Measurements from ENCODE around the gene IGF2R.

DNA sequence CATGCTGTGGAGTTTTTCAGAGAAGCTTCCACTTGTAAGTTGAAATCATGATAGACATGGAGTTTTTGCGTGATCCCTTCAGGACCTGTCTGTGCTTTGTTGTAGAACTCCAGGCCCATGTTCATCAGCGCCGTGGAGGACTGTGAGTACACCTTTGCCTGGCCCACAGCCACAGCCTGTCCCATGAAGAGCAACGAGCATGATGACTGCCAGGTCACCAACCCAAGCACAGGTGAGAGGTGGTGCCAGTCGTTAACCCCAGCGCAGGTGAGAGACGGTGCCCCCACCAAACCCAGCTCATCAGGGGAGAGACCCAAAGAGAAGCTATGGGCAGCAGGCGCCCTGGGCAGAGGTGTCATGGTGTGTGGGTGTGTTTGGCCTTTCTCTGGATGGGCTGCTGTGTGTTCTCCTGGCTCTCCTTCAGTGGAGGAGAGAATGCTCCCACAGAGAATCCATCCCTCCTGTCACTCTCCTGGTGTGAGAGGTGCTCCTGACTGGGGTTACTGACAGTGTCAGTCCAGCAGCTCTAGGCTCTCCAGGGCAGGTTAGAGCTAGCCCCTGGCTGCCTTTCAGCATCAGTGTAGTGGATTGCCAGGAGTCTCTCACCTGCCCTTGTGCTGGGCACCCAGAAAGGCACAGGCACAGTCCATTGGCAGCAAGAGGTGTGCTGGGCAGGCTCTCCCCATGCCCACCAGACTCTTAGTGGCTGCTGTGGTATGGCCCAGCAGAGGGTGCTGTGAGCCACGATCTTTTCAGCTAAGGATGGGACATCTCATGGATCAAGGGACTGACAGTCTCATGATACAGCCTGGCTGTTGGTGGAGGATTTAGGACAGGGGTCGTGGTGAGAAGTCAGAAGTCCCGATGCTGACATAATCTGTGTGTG is 103.2 kb downstream of the IGF2R start:
- TF ChIP-seq, protein P1, sequence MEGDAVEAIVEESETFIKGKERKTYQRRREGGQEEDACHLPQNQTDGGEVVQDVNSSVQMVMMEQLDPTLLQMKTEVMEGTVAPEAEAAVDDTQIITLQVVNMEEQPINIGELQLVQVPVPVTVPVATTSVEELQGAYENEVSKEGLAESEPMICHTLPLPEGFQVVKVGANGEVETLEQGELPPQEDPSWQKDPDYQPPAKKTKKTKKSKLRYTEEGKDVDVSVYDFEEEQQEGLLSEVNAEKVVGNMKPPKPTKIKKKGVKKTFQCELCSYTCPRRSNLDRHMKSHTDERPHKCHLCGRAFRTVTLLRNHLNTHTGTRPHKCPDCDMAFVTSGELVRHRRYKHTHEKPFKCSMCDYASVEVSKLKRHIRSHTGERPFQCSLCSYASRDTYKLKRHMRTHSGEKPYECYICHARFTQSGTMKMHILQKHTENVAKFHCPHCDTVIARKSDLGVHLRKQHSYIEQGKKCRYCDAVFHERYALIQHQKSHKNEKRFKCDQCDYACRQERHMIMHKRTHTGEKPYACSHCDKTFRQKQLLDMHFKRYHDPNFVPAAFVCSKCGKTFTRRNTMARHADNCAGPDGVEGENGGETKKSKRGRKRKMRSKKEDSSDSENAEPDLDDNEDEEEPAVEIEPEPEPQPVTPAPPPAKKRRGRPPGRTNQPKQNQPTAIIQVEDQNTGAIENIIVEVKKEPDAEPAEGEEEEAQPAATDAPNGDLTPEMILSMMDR (IDR thresholded peaks at IDR 0.05; ENCODE audit: low read depth, low read length): peak; percentile 27
- TF ChIP-seq EZH2phosphoT487 (IDR thresholded peaks at IDR 0.05; ENCODE audit: low read depth): no peak
